ENCODE results near the gene FLNB.
A peak's percentile ranks its signal among the peaks of the same experiment; 100 is the strongest.

Gene FLNB, protein sequence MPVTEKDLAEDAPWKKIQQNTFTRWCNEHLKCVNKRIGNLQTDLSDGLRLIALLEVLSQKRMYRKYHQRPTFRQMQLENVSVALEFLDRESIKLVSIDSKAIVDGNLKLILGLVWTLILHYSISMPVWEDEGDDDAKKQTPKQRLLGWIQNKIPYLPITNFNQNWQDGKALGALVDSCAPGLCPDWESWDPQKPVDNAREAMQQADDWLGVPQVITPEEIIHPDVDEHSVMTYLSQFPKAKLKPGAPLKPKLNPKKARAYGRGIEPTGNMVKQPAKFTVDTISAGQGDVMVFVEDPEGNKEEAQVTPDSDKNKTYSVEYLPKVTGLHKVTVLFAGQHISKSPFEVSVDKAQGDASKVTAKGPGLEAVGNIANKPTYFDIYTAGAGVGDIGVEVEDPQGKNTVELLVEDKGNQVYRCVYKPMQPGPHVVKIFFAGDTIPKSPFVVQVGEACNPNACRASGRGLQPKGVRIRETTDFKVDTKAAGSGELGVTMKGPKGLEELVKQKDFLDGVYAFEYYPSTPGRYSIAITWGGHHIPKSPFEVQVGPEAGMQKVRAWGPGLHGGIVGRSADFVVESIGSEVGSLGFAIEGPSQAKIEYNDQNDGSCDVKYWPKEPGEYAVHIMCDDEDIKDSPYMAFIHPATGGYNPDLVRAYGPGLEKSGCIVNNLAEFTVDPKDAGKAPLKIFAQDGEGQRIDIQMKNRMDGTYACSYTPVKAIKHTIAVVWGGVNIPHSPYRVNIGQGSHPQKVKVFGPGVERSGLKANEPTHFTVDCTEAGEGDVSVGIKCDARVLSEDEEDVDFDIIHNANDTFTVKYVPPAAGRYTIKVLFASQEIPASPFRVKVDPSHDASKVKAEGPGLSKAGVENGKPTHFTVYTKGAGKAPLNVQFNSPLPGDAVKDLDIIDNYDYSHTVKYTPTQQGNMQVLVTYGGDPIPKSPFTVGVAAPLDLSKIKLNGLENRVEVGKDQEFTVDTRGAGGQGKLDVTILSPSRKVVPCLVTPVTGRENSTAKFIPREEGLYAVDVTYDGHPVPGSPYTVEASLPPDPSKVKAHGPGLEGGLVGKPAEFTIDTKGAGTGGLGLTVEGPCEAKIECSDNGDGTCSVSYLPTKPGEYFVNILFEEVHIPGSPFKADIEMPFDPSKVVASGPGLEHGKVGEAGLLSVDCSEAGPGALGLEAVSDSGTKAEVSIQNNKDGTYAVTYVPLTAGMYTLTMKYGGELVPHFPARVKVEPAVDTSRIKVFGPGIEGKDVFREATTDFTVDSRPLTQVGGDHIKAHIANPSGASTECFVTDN (N-terminal part only)

DNA sequence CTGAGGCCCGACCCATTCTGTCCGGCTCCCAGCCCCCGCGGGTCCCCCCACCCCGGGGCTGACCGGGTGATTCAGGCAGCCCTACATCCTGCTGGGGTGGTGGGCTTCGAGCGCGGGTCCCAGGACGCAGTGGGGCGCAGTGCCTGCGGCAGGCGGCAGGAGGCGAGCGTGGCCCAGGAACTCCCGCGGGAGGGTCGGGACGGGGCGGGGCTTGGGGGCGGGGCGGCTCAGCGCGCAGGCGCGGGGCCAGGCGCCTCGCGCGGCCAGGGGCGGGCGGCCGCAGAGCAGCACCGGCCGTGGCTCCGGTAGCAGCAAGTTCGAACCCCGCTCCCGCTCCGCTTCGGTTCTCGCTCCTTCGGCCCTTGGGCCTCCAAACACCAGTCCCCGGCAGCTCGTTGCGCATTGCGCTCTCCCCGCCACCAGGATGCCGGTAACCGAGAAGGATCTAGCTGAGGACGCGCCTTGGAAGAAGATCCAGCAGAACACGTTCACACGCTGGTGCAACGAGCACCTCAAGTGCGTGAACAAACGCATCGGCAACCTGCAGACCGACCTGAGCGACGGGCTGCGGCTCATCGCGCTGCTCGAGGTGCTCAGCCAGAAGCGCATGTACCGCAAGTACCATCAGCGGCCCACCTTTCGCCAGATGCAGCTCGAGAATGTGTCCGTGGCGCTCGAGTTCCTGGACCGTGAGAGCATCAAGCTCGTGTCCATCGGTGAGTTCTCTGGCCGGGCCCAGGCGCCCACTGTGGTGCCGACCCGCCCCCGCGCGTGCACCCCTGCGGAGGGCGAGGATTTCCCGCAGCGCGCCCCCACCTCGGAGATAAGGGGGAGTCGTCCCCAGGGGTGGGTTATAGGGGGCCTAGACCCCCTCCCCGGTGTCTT, at the start of gene FLNB:
TSS of gene FLNB (plus strand) at position 282 of the 885 bp plus-strand sequence. CDS start at position 425, 143 bp downstream.
- DNase-seq: peak; percentile 94

DNA sequence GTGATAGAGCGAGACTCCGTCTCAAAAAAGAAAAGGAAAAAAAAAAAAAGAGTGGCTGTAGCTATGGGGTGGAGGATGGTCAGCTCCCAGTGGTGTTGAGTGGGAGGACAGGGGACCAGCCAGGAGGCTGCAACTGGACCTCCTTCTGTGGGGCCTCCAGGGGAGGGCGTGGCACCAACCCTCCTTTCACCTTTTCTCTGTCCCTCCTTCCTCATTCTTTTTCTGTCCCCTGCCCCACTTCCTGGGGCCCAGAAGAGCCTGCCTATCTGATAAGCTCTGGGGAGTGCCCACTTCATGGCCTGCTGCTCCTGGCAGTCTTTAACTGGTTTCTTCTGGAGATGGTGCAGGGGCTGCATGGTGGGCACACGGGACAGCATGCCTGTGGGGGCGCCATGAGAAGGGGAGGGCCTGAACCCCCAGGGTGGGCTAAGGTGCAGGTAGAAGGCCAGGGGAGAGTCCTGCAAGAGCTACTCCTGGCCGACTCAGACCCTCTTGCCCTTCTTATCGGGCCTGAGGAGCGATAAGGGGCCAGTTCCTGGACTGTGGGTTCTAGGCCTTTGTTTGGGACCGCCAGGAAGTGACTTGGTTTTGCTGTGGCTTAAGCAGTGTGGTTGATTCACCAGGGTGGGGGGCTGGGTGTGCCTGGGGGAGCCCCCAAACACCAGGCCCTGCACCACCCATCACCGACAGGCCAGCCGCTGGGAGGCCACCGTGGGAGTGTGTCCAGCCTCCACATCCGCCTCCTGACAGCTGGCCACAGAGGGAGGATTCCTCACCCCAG, 49.4 kb upstream of the FLNB start:
- no peak for DNase-seq

DNA sequence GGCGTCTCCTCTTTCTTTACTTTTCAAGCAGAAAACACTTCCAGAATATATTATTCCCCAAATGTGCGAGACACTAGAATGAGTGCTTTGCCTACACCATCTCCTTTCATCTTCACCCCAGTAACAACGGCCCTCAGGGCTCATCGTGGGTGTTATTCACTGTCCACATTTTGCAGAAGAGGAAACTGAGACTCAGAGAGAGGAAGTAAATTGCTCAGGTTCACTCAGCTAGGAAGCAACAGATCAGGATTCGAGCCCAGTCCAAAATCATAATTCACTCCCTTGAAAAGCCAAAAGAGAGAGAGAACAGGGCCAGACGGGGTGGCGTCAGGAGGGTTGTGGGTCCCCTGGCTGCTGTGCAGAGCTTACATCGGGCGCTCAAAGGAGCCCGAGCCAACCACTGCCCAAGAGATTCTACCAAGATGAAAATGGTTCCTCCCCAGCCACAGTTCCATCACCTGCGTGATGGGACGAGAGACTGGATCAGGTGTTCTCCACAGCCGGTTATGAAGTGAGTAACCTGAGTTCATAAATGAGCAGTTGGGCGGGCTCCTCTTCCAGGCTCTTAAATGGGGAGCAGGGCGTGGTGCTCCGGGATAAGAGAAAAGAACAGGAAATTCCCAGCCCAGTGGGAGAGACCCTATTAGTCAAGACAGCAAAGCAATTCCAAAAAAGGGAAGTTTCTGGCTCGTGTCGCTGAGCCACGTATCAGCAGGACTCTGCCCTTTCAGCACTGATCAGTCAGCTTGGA, 48.6 kb upstream of the FLNB start:
- no peak for DNase-seq

DNA sequence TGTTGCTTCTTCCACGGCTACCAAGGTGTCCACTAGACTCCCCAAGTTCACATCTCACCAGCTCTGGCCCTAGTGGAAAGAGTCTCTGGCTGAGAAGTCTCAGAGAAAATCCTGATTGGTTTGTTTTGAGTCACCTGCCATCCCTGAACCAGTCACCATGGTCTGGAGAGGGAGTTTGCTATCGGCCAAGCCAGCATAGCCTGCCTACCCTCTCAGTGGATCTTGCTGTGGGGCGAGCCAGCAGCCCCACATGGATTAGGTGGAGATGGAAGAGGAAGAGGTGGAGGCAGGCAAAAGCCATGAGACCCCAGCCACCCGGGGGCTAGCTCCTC, 48.1 kb upstream of the FLNB start:
- no peak for DNase-seq

DNA sequence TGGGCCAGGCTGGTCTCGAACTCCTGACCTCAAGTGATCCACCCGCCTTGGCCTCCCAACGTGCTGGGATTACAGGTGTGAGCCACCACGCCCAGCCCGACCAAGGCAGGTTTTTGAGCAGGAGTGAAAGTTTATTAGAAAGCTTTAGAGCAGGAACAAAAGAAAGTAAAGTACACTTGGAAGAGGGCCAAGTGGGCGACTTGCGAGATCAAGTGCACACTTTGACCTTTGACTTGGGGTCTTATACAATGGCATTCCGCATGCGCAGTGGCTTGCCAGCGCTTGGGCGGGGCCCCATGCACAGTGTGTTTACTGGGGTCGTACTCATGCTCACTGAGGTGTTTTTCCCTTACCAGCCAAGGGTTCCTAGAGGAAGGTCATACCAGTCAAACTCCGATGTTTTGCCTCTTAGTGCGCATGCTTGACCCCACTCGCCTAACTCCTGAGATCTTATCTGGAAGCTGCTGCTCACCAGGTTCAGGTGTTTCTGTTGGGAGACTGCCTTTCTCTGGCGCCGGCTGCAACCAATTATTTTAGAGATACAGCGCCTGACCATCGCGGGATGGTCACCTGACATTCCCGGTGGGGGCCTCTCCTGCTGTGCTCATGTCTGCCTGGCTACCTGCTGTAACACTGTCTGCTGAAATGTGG, 46.9 kb upstream of the FLNB start:
- DNase-seq: no peak

DNA sequence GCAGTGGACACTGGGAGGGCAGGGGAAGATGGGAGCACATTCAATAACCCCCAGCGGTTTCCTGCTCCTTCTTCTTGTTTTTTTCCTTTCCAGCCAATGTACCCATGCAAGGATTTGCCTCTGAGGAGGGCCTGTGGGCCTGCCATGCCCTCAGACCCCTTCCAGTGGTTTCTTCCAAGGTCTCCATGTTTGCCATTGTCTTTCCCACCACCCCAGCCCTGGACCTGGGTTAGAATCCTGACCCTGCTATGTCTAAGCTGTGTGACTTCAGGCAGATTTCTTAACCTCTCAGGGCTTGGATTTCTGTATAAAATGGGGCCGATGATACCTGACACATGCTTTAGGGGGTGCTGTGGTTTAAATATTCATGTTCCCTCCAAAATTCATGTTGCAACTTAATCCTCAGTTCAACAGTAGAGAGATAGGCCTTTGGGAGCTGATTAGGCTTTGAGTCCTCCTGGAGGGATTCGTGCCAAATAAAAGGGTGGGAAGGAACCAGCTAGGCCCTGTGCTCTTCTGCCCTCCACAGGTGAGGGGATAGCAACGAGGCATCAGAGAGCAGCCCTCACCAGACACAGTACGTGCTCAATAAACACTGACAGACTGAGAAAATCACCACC, 46.3 kb upstream of the FLNB start:
- DNase-seq: no peak

DNA sequence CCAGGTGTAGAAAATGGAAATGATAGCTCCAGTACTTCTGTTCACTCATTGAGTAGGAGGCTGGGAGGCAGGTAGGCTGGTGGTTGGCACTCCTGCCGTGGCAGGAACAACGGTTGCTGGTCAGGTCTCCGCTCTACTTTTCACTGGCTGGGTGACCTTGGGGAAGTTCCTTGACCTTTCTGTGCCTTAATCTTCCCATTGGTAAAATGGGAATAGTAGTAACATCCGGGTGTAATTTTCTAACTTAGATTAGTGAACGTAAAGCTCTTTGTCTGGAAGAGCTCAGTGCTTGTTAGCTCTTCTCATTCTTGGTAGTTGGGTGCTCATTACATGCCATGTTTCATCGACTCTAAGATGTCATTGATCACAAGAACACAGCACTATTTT, 45.8 kb upstream of the FLNB start:
- no peak for DNase-seq

DNA sequence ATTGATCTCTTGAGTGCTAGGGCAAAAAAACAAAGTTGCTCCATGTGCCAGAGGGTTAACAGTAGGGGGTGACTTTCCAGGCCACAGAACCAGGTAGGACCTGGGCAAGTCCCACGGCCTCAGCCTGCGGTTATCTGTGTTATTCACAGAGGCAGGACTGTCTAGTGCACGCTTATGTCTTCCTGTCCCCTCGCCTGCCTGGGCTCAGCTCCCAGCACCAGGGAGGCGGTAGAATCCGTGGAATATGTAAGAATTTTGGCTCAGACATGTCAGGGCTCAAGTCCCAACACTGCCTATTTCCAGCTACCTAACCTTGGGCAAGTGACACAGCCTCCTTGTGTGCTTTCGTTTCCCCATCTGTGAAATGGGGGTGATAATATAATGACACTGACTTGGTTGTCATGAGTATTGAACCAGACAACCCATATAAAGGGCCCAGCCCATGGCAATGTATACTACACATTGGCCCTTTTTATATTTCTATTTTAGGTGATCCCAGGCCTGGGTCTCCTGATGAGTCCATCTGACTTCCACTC, 44.3 kb upstream of the FLNB start:
- no peak for DNase-seq

DNA sequence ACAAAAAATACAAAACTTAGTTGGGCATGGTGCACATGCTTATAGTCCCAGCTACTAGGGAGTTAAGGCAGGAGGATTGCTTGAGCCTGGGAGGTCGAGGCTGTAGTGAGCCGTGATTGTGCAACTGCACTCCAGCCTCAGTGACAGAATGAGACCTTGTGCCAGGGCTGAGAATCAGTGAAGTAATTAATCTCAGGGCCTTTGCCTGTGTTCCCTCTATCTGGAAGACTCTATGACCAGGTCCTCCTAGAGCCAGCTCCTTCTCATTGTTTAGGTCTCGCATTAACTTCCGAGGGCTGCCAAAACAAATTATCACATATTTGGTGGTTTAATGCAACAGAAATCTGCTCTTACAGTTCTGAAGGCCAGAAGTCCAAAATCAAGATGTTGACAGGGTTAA, 41.4 kb upstream of the FLNB start:
- DNase-seq: no peak

DNA sequence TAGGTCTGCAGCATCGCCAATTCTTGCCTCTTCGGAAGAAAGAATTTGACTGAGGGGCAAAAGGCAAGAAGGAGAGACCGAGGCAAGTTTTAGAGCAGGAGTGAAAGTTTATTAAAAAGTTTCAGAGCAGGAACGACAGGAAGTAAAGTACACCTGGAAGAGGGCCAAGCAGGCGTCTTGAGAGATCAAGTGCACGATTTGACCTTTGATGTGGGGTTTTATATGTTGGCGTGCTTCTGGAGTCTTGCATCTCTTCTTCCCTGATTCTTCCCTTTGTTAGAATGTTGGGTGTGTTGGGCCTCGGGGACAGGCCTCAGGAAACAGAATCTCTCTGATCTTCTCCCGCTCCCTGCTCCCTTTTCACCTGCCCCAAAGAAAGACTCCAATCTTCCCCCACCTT, 40.6 kb upstream of the FLNB start:
- DNase-seq: no peak

DNA sequence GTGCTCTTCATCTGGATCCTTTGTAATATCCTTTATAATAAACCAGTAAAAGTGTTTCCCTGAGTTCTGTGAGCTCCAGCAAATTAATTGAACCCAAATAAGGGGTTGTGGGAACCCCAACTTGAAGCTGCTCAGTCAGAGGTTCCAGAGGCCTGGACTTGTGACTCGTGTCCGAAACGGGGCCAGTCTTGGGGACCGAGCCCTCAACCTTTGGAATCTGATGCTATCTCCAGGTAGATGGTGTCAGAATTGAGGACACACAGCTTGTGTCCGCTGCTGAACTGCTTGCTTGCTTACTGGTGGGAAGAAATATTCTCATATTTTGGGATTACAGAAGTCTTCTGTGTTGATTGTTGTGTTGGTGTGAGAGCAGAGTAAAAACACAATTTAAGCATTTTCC, 39.7 kb upstream of the FLNB start:
- DNase-seq: no peak

DNA sequence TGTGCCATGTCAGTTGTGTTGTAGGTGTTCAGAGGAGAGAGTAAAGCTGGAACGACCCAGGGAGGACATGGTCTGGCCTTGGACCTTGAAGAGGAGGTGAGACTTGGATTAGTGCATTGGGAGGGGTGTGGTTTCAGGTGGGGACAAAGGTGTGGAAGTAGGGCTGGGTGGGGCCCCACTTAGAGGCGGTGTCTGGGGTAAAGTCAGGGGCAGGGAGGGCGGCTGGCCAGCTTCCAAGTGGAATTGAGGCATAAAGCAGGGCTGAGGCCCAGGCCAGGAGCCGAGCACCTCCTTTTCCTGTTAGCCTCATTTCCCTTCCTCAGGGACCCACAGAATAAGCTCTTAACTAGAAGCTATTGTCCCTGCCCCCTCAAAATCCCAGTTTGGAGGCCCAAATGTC, 36.2 kb upstream of the FLNB start:
- no peak for DNase-seq

DNA sequence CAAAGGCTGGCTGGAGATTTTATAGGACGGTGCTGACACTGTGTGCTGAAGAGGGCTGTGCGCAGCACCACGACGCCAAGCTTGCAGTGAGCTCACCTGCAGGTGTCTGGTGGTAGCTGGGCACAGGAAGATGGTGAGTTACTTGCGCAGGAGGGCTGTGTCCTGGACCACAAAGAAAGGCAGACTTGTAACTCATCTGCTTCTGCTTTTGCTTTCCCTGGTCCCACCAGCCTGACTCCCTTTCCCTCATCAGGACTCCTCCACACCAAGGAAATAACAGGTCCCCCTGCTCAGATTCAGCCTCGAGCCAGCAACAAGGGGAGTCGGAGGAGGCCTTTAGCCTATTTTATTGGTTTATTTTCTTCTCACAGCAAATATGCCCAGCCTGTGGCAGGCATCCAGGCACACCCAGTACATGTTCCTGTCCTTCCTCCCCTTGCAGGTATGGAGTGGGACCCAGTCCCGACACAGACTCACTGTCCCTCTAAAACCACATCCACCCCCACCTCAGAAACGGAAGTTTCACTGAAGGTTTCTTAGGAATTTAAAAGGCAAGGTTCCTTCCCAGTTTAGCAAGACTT, 35.6 kb upstream of the FLNB start:
- DNase-seq: no peak

DNA sequence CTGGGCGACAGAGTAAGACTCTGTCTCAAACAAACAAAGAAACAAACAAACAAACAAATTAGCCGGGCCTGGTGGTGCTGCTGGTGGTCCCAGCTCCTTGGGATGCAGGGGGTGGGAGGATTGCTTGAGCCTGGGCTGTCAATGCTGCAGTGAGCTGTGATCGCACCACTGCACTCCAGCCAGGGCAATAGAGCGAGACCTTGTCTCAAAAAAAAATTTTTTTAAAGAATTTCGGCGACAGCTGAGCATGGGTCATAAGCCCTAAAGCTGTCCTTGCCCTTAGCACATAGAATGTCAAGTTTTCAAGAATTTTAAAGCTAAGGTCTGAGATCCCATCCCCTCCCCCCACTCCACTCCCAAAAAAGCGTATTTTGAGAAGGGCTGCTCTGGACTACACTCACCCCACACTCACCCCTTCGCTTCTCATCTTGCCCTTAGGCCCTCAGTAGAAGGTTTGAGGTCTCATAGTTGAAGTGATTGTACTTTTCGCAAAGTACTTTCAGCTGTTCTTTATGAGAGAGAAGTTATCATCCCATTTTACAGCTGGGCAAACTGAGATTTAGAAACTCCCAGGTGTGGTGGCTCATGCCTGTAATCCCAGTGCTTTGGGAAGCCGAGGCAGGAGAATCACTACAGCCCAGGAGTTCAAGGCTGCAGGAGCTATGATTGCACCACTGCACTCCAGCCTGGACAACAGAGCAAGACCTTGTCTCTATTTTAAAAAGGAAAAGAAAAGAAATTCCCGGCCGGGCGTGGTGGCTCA, 34.3 kb upstream of the FLNB start:
- no peak for DNase-seq

DNA sequence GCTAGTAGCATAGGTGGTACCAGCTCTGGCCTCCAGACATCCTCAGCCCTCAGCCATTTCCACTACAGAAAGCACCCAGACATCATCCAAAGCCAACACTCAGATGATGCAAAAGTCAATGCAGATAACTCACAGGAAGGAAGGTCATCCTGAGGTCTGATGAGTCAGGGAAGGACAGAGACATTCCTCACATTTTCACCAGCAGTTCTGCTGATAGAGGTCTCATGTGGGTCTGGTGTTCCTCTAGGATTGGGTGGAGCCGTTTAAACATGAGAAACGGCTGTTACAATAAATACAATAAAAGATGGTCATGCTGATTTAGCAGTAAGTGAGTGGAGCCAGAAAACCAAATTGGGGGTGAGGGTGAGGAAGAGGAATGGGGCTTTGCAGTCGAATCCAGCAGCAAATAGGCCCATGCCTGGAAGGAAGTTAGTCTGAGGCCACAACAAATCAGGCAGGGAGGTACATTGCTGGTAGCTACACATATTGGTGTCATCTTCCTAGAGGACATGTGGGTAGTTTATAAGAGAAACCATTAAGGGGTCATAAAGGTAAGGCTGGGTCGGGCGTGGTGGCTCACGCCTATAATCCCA, 33.3 kb upstream of the FLNB start:
- DNase-seq: peak; percentile 24

DNA sequence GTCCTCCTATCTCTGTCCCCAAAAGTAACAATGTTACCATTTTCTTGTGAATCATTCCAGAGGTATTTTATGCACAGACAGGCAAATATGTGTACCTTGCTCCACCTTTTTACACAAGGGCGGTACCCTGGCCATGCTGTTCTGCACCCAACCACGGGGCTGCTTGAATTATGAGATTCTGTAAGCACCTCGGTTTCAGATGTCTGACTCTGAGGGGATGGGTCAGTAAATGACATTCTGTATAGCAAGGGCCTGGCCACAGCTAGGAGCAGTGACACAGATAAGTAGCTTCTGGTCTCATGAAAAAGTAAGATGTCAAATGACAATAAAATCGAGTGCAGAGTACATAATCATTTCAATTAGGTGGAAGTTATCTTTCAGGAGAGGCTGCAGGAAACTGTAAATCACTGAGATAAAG, 30.4 kb upstream of the FLNB start:
- DNase-seq: no peak

DNA sequence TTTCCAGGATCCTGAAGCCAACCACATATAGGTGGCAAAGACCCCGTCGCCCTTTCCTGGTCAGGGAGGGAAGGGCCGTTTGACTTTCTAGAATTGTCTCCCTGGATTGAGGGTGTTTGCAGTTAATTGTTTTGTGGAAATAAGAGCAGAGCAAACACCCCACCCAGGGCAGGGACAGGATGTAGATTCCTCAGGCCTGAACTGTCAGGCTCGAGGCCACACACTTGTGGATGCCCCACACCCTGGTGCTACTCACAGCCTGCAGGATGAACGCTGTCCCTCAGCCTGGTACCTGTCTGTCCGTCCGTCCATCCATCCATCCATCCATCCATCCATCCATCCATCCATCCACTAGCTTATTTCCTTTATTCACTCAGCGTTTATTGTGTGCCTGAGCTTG, 29.9 kb upstream of the FLNB start:
- no peak for DNase-seq

DNA sequence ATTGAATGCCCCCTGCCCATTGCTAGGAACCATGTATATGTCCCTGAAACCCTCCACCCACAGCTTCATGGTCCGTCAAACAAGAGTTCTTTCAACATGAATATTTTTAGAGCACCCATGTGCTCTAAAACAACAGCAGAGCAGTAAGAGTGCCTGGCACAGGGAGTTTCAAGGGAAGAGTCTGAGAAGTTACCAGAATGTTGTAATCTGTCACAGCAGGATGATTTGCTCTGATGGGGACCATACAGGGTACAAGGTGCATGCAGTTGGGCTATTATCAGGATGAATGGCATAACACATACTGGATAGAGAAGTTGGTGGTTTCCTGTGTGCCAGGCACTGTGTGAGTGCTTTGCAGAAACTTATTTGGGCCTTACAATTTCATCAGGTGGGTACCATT, 27.8 kb upstream of the FLNB start:
- no peak for DNase-seq
